ENCODE results near the gene DPH3.

GRCh38 chr3:16249886-16250285, 14.9 kb downstream of the DPH3 start:
- TF ChIP-seq, protein P1, sequence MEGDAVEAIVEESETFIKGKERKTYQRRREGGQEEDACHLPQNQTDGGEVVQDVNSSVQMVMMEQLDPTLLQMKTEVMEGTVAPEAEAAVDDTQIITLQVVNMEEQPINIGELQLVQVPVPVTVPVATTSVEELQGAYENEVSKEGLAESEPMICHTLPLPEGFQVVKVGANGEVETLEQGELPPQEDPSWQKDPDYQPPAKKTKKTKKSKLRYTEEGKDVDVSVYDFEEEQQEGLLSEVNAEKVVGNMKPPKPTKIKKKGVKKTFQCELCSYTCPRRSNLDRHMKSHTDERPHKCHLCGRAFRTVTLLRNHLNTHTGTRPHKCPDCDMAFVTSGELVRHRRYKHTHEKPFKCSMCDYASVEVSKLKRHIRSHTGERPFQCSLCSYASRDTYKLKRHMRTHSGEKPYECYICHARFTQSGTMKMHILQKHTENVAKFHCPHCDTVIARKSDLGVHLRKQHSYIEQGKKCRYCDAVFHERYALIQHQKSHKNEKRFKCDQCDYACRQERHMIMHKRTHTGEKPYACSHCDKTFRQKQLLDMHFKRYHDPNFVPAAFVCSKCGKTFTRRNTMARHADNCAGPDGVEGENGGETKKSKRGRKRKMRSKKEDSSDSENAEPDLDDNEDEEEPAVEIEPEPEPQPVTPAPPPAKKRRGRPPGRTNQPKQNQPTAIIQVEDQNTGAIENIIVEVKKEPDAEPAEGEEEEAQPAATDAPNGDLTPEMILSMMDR (IDR thresholded peaks at IDR 0.05; ENCODE audit: insufficient read depth, low read length, poor library complexity, severe bottlenecking), result no peak
- no peak for TF ChIP-seq EZH2phosphoT487 (conservative IDR thresholded peaks at IDR 0.05; ENCODE audit: low read length)
